GM12878 (cell line): Measurements from ENCODE around the gene FSIP1. TPM values are rescaled to one million over a fixed set of nuclear protein-coding genes. Genes with fewer than 3 reads are reported as not detected.

ENCODE experiments used
- ATAC-seq: fragments of 200-7000 bp; cut with Tn5 transposase; 3 replicates; pipeline ENCODE4 v1.9.1; 2020; ENCODE audit warnings: mild to moderate bottlenecking, moderate library complexity
- BruUV-seq: library from RNA; stranded (reverse); fragments of 400-500 nt; replicated peaks from 2 replicates; lab custom pipeline; 2021; lab: Mats Ljungman, UMichigan
- CTCF ChIA-PET: fragments of 300-600 bp; sonication (Branson Sonifier 250); formaldehyde crosslinking; extraction: SDS; loops from one replicate; lab custom pipeline; 2021; ENCODE audit warnings: inconsistent platforms; lab: Yijun Ruan, JAX
- POLR2A ChIA-PET: fragments of 350-600 bp; formaldehyde crosslinking; extraction: SDS; loops from one replicate; lab custom pipeline; 2021; ENCODE audit warnings: inconsistent platforms; lab: Charles Lee
- RAD21 ChIA-PET: fragments of 300-600 bp; sonication (Branson Sonifier 250); formaldehyde crosslinking; loops from one replicate; lab custom pipeline; 2023; ENCODE audit warnings: antibody characterized with exemption; ENCODE audit not compliant: unreplicated experiment; lab: Charles Lee
- SMC1A ChIA-PET: fragments of 300-600 bp; sonication (Branson Sonifier 250); formaldehyde crosslinking; loops from one replicate; lab custom pipeline; 2023; ENCODE audit not compliant: unreplicated experiment, uncharacterized antibody; lab: Charles Lee
- DNase-seq: peaks from one replicate; pipeline ENCODE4 v3.0.0-alpha.2; 2011; ENCODE audit warnings: low read depth, low spot score
- FAIRE-seq: peaks from 3 replicates; lab custom pipeline; 2011; peaks lifted over from hg19 to GRCh38; lab: Jason Lieb, UNC
- H2AFZ ChIP-seq: 2 replicates; pipeline ENCODE4 v1.6.0; 2011; ENCODE audit warnings: low read depth, low read length, control low read depth; ENCODE audit not compliant: control insufficient read depth
- H3K27ac ChIP-seq: 2 replicates; pipeline ENCODE4 v1.5.1; 2011; ENCODE audit warnings: control low read depth; ENCODE audit not compliant: control insufficient read depth, insufficient read depth
- H3K27me3 ChIP-seq, 2 experiments: replicated peaks in 1 of 2; 2 replicates each; pipeline versions ENCODE4 v1.6.0 to v1.6.1; 2011; ENCODE audit warnings: low read length in 1 of 2; ENCODE audit not compliant: control insufficient read depth in 2 of 2, insufficient read depth in 2 of 2
- H3K36me3 ChIP-seq, 2 experiments: 2 replicates each; pipeline ENCODE4 v1.5.1; 2011; ENCODE audit warnings: low read length in 1 of 2; ENCODE audit not compliant: control insufficient read depth in 2 of 2, insufficient read depth in 2 of 2
- H3K4me1 ChIP-seq: 2 replicates; pipeline ENCODE4 v1.6.1; 2011; ENCODE audit warnings: mild to moderate bottlenecking, low read length, moderate library complexity, mixed read lengths; ENCODE audit not compliant: control insufficient read depth, insufficient read depth
- H3K4me2 ChIP-seq: 2 replicates; pipeline ENCODE4 v1.6.0; 2011; ENCODE audit warnings: control low read depth; ENCODE audit not compliant: control insufficient read depth, insufficient read depth
- H3K4me3 ChIP-seq: fragments of 200-600 bp; sonication (generic); 2 replicates; pipeline ENCODE4 v1.5.1; 2016
- H3K79me2 ChIP-seq: 2 replicates; pipeline ENCODE4 v1.6.0; 2011; ENCODE audit warnings: low read length; ENCODE audit not compliant: control insufficient read depth, insufficient read depth
- H3K9ac ChIP-seq: 2 replicates; pipeline ENCODE4 v1.8.0; 2011; ENCODE audit warnings: low read length, control low read depth, mixed read lengths; ENCODE audit not compliant: control insufficient read depth, insufficient read depth
- H3K9me3 ChIP-seq: replicated peaks from 3 replicates; pipeline ENCODE4 v1.5.1; 2011; ENCODE audit warnings: mild to moderate bottlenecking, low read length; ENCODE audit not compliant: control insufficient read depth, insufficient read depth
- H4K20me1 ChIP-seq: 2 replicates; pipeline ENCODE4 v1.6.0; 2011; ENCODE audit not compliant: control insufficient read depth, insufficient read depth
- ASH2L ChIP-seq: fragments of 300-600, 200-600 bp; sonication (generic); IDR thresholded peaks from 2 replicates; pipeline ENCODE4 v1.6.1; 2017; ENCODE audit warnings: low read depth, mild to moderate bottlenecking, borderline replicate concordance
- BCL11A ChIP-seq: IDR thresholded peaks from 2 replicates; pipeline ENCODE4 v1.6.1; 2011; ENCODE audit warnings: low read depth, low read length
- CREM ChIP-seq: IDR thresholded peaks from 2 replicates; pipeline ENCODE4 v1.6.1; 2014; ENCODE audit warnings: antibody characterized with exemption, low read depth
- EGR1 ChIP-seq, 2 experiments: IDR thresholded peaks; 1 replicate in 1 of 2; 2 replicates in 1 of 2; pipeline ENCODE4 v1.6.1; 2011 to 2012; ENCODE audit warnings: low read depth in 2 of 2, low read length in 2 of 2, borderline replicate concordance in 1 of 2, mild to moderate bottlenecking in 1 of 2, moderate library complexity in 1 of 2
- EZH2 ChIP-seq: IDR thresholded peaks from 2 replicates; pipeline ENCODE4 v1.6.1; 2012; ENCODE audit warnings: low read depth, mild to moderate bottlenecking, control low read depth, inconsistent platforms, low read length, borderline replicate concordance; ENCODE audit not compliant: control insufficient read depth
- MEF2A ChIP-seq: IDR thresholded peaks from 2 replicates; pipeline ENCODE4 v1.6.1; 2011; ENCODE audit warnings: low read depth, mild to moderate bottlenecking, low read length, moderate library complexity; ENCODE audit not compliant: insufficient read depth
- NRF1 ChIP-seq: conservative IDR thresholded peaks from 2 replicates; pipeline ENCODE4 v1.6.1; 2011; ENCODE audit warnings: mild to moderate bottlenecking, low read depth, low read length, improper control_type of control experiment
- POLR2A ChIP-seq: IDR thresholded peaks from 2 replicates; pipeline ENCODE4 v1.6.1; 2011; ENCODE audit warnings: low read depth, mild to moderate bottlenecking, low read length
- TAF1 ChIP-seq: IDR thresholded peaks from 2 replicates; pipeline ENCODE4 v1.6.1; 2011; ENCODE audit warnings: mild to moderate bottlenecking, low read depth, low read length, borderline replicate concordance
- TCF7 ChIP-seq: IDR thresholded peaks from 2 replicates; pipeline ENCODE4 v1.6.1; 2014; ENCODE audit warnings: antibody characterized with exemption, borderline replicate concordance
- WGBS: methylation state at CpG from one replicate; pipeline ENCODE4 v1.1.6; 2016; ENCODE audit warnings: low lambda C conversion rate; ENCODE audit not compliant: insufficient replicate concordance, insufficient coverage; ENCODE audit errors: missing lambda C conversion rate; 5-methylcytosine and 5-hydroxymethylcytosine counted together
- in situ Hi-C: fragments of 300-500 bp; cut with MboI; formaldehyde crosslinking; loops from 9 replicates; pipeline ENCODE4 v1.14.3; 2018; ENCODE audit warnings: mixed read lengths
- intact Hi-C: fragments of 100-400 bp; cut with micrococcal nuclease; formaldehyde crosslinking; loops from one replicate; pipeline ENCODE4 v1.14.2; 2022; ENCODE audit not compliant: unreplicated experiment
- polyA plus RNA-seq, 11 experiments: library from polyadenylated mRNA; depleted of rRNA in 4 of 11; unstranded in 6 of 11; stranded (reverse) in 5 of 11; fragments of >200 nt; fragmentation: Nextera tagmentation in 4 of 11; fragmentation: Illumina TruSeq in 1 of 11; extraction: Ambion mirVana in 4 of 11; extraction: Trizol in 1 of 11; gene quantifications; 1 replicate in 1 of 11; 2 replicates in 10 of 11; pipeline versions ENCODE4 v1.2.1 to v1.2.3, GENCODE V29; 2011 to 2016; ENCODE audit warnings: inconsistent platforms in 2 of 11, missing spikeins in 2 of 11, low read depth in 1 of 11
- total RNA-seq, 4 experiments: library from RNA; depleted of rRNA in 3 of 4; stranded (reverse); fragments of >200 nt in 3 of 4; fragmentation: Illumina TruSeq in 1 of 4; extraction: Trizol in 1 of 4; gene quantifications; 2 replicates each; pipeline versions ENCODE4 v1.2.1 to v1.2.3, GENCODE V29; 2013 to 2021
- TF ChIP-seq, protein P1 (sequence below): fragments of 450-650 bp; IDR thresholded peaks from 2 replicates; pipeline ENCODE4 v1.6.1; 2017; ENCODE audit warnings: mild to moderate bottlenecking

The FSIP1 gene
- total and polyA plus RNA-seq, 10 of the 15 experiments (the other 5 are each of a cell fraction or from before 2014, with no cell fraction given): 0.15 to 0.67 (median 0.35) TPM

DNA sequence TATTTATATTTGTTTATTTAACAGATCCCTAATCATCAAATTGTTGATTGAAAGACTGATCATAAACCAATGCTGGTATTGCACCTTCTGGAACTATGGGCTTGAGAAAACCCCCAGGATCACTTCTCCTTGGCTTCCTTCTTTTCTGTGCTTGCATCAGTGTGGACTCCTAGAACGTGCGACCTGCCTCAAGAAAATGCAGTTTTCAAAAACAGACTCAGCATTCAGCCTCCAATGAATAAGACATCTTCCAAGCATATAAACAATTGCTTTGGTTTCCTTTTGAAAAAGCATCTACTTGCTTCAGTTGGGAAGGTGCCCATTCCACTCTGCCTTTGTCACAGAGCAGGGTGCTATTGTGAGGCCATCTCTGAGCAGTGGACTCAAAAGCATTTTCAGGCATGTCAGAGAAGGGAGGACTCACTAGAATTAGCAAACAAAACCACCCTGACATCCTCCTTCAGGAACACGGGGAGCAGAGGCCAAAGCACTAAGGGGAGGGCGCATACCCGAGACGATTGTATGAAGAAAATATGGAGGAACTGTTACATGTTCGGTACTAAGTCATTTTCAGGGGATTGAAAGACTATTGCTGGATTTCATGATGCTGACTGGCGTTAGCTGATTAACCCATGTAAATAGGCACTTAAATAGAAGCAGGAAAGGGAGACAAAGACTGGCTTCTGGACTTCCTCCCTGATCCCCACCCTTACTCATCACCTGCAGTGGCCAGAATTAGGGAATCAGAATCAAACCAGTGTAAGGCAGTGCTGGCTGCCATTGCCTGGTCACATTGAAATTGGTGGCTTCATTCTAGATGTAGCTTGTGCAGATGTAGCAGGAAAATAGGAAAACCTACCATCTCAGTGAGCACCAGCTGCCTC is 187.1 kb downstream of the FSIP1 start:
- DNase-seq: no peak
- intact Hi-C loops (no loop called here), in situ Hi-C loops (loop anchor here (25.0 kb wide), 1 partner anchor 783 kb away; no protein-coding TSS in a partner anchor)
- H3K4me1 ChIP-seq: no peaks in the 10 kb centered on the region
- no peaks in the 10 kb centered on the region for H4K20me1 ChIP-seq
- H3K79me2 ChIP-seq: no peaks in the 10 kb centered on the region
- no peak overlapping the region for H2AFZ ChIP-seq
- H3K27me3 ChIP-seq: no peaks in the 10 kb centered on the region
- CTCF ChIA-PET: interaction anchor here (1.0 to 4.3 kb wide), 4 partner anchors 11 to 162 kb away, joined by 3 to 31 read pairs (median 12); no protein-coding TSS in a partner anchor
- no TSS peak for BruUV-seq
- whole genome bisulfite sequencing: 74% methylated on average over 8 of the region's 8 CpGs
- H3K4me3 ChIP-seq: no peak overlapping the region
- no peak overlapping the region for H3K4me2 ChIP-seq
- no peaks in the 10 kb centered on the region for H3K9me3 ChIP-seq
- SMC1A ChIA-PET: interaction anchor here (1.3 to 2.8 kb wide), 2 partner anchors 28 to 160 kb away, joined by 4 to 26 read pairs; no protein-coding TSS in a partner anchor
- no peak for ATAC-seq
- no peak for FAIRE-seq
- no peak overlapping the region for H3K9ac ChIP-seq
- POLR2A ChIA-PET: no interaction called here
- H3K27ac ChIP-seq: no peak overlapping the region
- TF ChIP-seq, protein P1, sequence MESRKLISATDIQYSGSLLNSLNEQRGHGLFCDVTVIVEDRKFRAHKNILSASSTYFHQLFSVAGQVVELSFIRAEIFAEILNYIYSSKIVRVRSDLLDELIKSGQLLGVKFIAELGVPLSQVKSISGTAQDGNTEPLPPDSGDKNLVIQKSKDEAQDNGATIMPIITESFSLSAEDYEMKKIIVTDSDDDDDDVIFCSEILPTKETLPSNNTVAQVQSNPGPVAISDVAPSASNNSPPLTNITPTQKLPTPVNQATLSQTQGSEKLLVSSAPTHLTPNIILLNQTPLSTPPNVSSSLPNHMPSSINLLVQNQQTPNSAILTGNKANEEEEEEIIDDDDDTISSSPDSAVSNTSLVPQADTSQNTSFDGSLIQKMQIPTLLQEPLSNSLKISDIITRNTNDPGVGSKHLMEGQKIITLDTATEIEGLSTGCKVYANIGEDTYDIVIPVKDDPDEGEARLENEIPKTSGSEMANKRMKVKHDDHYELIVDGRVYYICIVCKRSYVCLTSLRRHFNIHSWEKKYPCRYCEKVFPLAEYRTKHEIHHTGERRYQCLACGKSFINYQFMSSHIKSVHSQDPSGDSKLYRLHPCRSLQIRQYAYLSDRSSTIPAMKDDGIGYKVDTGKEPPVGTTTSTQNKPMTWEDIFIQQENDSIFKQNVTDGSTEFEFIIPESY: no peak
- TF ChIP-seq EGR1 (IDR thresholded peaks at IDR 0.05; ENCODE audit: borderline replicate concordance in 1 of 2, low read depth in 2 of 2, low read length in 2 of 2) (no peak), TAF1 (no peak), NRF1 (no peak), POLR2A (no peak), TCF7 (no peak), BCL11A (no peak), ASH2L (no peak), CREM (no peak), EZH2 (no peak), MEF2A (no peak)
- H3K36me3 ChIP-seq: no peaks in the 10 kb centered on the region
- RAD21 ChIA-PET: interaction anchor here (2.2 kb wide), 1 partner anchor 161 kb away, joined by 17 read pairs; no protein-coding TSS in a partner anchor
